Ishikawa (cell line): ENCODE measurements around the gene FTO.

ENCODE experiments used
- CEBPB ChIP-seq: IDR thresholded peaks from 2 replicates; pipeline ENCODE4 v1.6.1; 2012
- CREB1 ChIP-seq: IDR thresholded peaks from 2 replicates; pipeline ENCODE4 v1.6.1; 2012; ENCODE audit warnings: low read depth
- EGR1 ChIP-seq: IDR thresholded peaks from 2 replicates; pipeline ENCODE4 v1.6.1; 2012
- EP300 ChIP-seq: IDR thresholded peaks from 2 replicates; pipeline ENCODE4 v1.6.1; 2012; ENCODE audit warnings: borderline replicate concordance
- FOXM1 ChIP-seq: IDR thresholded peaks from 2 replicates; pipeline ENCODE4 v1.6.1; 2012; ENCODE audit warnings: low read depth, borderline replicate concordance
- MAX ChIP-seq: IDR thresholded peaks from 2 replicates; pipeline ENCODE4 v1.6.1; 2012
- NFIC ChIP-seq: IDR thresholded peaks from 2 replicates; pipeline ENCODE4 v1.6.1; 2012
- RAD21 ChIP-seq: IDR thresholded peaks from 2 replicates; pipeline ENCODE4 v1.6.1; 2012; ENCODE audit warnings: low read depth
- REST ChIP-seq: IDR thresholded peaks from 2 replicates; pipeline ENCODE4 v1.6.1; 2012; ENCODE audit warnings: low read depth, mild to moderate bottlenecking
- TAF1 ChIP-seq: IDR thresholded peaks from 2 replicates; pipeline ENCODE4 v1.6.1; 2012; ENCODE audit warnings: low read depth, mild to moderate bottlenecking
- TCF12 ChIP-seq: IDR thresholded peaks from 2 replicates; pipeline ENCODE4 v1.6.1; 2012; ENCODE audit warnings: low read depth
- TEAD4 ChIP-seq: IDR thresholded peaks from 2 replicates; pipeline ENCODE4 v1.6.1; 2012
- USF1 ChIP-seq: IDR thresholded peaks from 2 replicates; pipeline ENCODE4 v1.6.1; 2012
- YY1 ChIP-seq: IDR thresholded peaks from 2 replicates; pipeline ENCODE4 v1.6.1; 2012; ENCODE audit warnings: low read depth
- ZBTB7A ChIP-seq: IDR thresholded peaks from 2 replicates; pipeline ENCODE4 v1.6.1; 2012; ENCODE audit warnings: low read depth

Gene FTO

GRCh38 chr16:53996961-53997360 is 293.0 kb downstream of the FTO start:
- TF ChIP-seq MAX, result no peak
- TF ChIP-seq REST, result no peak
- no peak for TF ChIP-seq ZBTB7A
- TF ChIP-seq YY1, result no peak
- no peak for TF ChIP-seq TAF1
- TF ChIP-seq TEAD4, result no peak
- no peak for TF ChIP-seq EP300
- no peak for TF ChIP-seq RAD21
- no peak for TF ChIP-seq FOXM1
- TF ChIP-seq EGR1, result no peak
- TF ChIP-seq NFIC, result no peak
- no peak for TF ChIP-seq USF1
- TF ChIP-seq TCF12, result no peak
- no peak for TF ChIP-seq CREB1
- no peak for TF ChIP-seq CEBPB

- TF ChIP-seq EP300 (no peak), EGR1 (no peak), YY1 (no peak), TEAD4 (no peak), REST (no peak), MAX (no peak), TCF12 (no peak), NFIC (no peak), CREB1 (no peak), TAF1 (no peak), ZBTB7A (no peak), CEBPB (no peak), FOXM1 (no peak), RAD21 (no peak), USF1 (no peak)
Observed at GRCh38 chr16:53998024-53998810, 294.3 kb downstream of the FTO start.

GRCh38 chr16:53998966-53999522 is 295.1 kb downstream of the FTO start:
- TF ChIP-seq USF1 (no peak), RAD21 (no peak), MAX (no peak), REST (no peak), TEAD4 (no peak), CREB1 (no peak), EGR1 (no peak), CEBPB (no peak), TAF1 (no peak), NFIC (no peak), ZBTB7A (no peak), EP300 (no peak), TCF12 (no peak), FOXM1 (no peak), YY1 (no peak)
